Bronchial epithelial cell (primary cell): ENCODE measurements around the gene CEP19. TPM values are rescaled to one million over a fixed set of nuclear protein-coding genes. Genes with fewer than 3 reads are reported as not detected.
A peak's percentile ranks its signal among the peaks of the same experiment; 100 is the strongest.

Source experiments
- DNase-seq: peaks from one replicate; pipeline ENCODE4 v3.0.0-alpha.2; 2010; ENCODE audit warnings: low read depth
- FAIRE-seq: peaks from 2 replicates; lab custom pipeline; 2011; peaks lifted over from hg19 to GRCh38; lab: Jason Lieb, UNC
- H3K27me3 ChIP-seq: 2 replicates; pipeline ENCODE4 v1.5.1; 2011; ENCODE audit warnings: low read length; ENCODE audit not compliant: control insufficient read depth, insufficient read depth
- H3K36me3 ChIP-seq: 2 replicates; pipeline ENCODE4 v1.5.1; 2011; ENCODE audit warnings: low read length; ENCODE audit not compliant: control insufficient read depth, insufficient read depth
- H3K4me3 ChIP-seq: 2 replicates; pipeline ENCODE4 v1.5.1; 2011; ENCODE audit warnings: mild to moderate bottlenecking, low read depth, low read length, control low read depth
- total RNA-seq: library from RNA; depleted of rRNA; stranded (reverse); fragments of >200 nt; gene quantifications from 2 replicates; pipeline ENCODE4 v1.2.1, GENCODE V29; 2014
- TF ChIP-seq, protein P1 (sequence below): IDR thresholded peaks from 2 replicates; pipeline ENCODE4 v1.5.1; 2011; ENCODE audit warnings: mild to moderate bottlenecking, moderate library complexity, low read length, control low read depth, inconsistent platforms; ENCODE audit not compliant: insufficient read depth, severe bottlenecking

CEP19 gene
- total RNA-seq, 1 donor from 2014 or later, result 1.3 TPM

DNA sequence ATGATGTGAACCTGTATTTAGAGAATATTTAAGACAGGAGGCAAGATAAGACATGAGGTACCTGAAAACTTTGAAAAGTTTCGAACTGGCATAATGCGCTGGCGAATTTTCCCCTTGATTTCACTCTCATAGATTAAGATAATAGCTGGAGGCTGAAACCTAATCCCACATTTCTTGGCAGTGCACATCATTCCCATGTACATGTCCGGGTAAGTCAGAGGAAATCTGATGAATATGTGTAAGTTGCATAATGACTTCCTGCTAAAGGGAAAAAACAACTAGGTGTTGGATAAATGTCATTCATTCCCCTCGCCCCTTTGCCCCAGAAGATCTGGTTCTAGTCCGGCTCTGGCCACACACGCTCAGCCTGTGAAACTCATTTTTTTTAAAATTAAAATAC is 3.6 kb downstream of the CEP19 start:
- FAIRE-seq (no peak), DNase-seq (peak; percentile 77)
- Histone ChIP-seq H3K27me3 (no peaks in the 10 kb centered on the region), H3K4me3 (no peak overlapping the region), H3K36me3 (no peaks in the 10 kb centered on the region)
- TF ChIP-seq, protein P1, sequence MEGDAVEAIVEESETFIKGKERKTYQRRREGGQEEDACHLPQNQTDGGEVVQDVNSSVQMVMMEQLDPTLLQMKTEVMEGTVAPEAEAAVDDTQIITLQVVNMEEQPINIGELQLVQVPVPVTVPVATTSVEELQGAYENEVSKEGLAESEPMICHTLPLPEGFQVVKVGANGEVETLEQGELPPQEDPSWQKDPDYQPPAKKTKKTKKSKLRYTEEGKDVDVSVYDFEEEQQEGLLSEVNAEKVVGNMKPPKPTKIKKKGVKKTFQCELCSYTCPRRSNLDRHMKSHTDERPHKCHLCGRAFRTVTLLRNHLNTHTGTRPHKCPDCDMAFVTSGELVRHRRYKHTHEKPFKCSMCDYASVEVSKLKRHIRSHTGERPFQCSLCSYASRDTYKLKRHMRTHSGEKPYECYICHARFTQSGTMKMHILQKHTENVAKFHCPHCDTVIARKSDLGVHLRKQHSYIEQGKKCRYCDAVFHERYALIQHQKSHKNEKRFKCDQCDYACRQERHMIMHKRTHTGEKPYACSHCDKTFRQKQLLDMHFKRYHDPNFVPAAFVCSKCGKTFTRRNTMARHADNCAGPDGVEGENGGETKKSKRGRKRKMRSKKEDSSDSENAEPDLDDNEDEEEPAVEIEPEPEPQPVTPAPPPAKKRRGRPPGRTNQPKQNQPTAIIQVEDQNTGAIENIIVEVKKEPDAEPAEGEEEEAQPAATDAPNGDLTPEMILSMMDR, result no peak

DNA sequence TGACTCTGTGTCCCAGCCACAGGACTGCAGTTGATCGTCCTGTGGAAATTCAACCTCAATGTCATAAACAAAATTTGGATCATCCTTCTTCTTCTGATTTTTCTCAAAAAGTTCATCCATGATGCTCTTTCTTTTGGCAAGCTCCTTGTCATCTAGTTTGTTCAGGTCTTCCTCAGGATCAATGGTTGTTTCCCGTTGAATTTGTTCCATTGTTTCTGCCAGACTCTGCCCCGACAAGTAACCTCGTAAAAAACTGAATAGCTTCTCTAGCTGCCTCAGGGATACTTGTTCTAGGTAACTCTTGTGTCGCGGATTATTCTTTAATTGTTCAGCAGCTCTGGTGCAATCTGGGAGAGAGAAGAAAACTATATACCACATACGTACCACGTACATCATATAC is 4.5 kb downstream of the CEP19 start:
- Histone ChIP-seq H3K36me3 (no peaks in the 10 kb centered on the region), H3K4me3 (no peak overlapping the region), H3K27me3 (no peaks in the 10 kb centered on the region)
- FAIRE-seq (no peak), DNase-seq (no peak)
- TF ChIP-seq, protein P1, result no peak

DNA sequence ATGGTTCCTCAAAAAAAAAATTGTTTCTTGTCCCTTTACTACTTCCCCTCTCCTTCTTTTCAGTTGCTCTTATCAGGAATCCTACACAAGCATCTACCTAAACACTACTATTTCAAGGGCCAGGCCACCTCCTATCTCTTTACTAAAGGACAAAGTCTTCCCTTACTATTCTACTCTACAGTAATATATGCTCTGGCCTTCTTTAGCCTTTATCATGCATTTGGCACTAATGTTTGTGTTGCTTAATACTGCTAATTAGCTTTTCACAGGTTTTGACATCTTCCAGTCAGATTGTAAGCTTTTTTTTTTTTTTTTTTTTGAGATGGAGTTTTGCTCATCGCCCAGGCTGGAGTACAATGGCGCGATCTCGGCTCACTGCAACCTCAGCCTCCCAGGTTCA is 5.3 kb downstream of the CEP19 start:
- FAIRE-seq, result no peak
- TF ChIP-seq, protein P1, result no peak

DNA sequence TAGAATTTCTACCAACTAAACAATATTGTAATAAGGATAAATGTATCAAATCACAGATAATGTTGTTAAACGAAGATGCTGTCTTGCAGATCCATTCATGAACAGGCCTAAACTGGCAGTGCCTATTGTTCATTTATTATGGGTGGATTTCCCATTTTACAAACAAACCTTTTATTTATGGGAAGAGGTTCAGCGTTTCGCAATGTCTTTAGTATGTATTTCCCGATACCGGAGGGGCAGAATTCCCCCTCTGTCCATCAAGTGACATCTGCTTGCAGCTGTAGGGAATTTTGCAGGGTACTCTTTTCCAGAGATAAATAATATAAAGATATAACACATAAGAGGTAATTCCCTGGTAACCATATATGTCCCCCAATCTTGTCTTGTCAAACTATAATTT is 5.7 kb downstream of the CEP19 start:
- Histone ChIP-seq H3K36me3 (no peaks in the 10 kb centered on the region), H3K4me3 (no peak overlapping the region), H3K27me3 (no peaks in the 10 kb centered on the region)
- TF ChIP-seq, protein P1, result no peak
- DNase-seq, result no peak
- no peak for FAIRE-seq

More for the DNA sequence above, 5.3 kb downstream of the CEP19 start:
- Histone ChIP-seq H3K4me3 (no peak overlapping the region), H3K36me3 (no peaks in the 10 kb centered on the region), H3K27me3 (no peaks in the 10 kb centered on the region)
- DNase-seq, result no peak

DNA sequence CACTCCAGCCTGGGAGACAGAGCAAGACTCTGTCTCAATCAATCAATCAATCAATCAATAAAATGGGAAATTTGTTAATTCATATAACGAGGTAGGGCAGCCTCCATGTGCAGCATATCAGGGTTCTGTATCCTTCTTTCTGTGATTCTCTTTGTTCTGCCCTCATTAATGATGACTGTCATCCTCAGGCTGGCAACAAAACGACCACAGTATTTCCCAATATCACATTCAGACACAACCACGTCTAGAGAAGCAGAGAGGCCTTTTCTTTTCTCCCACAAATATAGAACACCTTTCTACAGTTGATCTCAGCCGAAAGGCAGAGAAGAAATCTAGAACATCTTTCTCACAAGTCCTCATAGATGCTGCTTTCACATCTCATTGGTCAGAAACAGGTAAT is 11.2 kb downstream of the CEP19 start:
- Histone ChIP-seq H3K36me3 (no peaks in the 10 kb centered on the region), H3K4me3 (no peak overlapping the region), H3K27me3 (no peaks in the 10 kb centered on the region)
- FAIRE-seq (no peak), DNase-seq (no peak)
- TF ChIP-seq, protein P1, result no peak

DNA sequence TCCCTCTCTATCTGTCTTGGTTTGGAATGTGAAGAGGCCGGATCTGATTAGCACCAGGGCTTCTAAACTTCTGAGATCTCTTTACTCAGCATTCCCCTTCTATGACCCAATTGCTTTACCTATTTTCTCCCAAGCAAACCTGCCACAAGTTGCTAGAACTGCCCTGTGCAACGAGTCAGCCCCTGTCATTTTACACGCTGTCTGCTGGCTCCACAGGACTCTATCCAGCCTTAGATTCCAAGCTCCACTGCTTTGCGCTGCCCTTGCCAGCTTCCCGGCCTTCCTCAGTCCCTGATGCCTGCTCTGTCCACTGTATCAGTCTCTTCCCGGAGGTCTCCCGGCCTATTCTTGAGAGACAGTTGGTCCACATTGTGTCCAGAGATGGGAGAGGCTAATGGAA is 12.3 kb downstream of the CEP19 start:
- FAIRE-seq, result no peak
- TF ChIP-seq, protein P1, result no peak
- no peaks in the 10 kb centered on the region for H3K27me3 ChIP-seq
- H3K4me3 ChIP-seq, result no peak overlapping the region
- no peak for DNase-seq
- no peaks in the 10 kb centered on the region for H3K36me3 ChIP-seq
